Breast epithelium (tissue), 4 donors: Measurements from ENCODE around the gene PSMC2. TPM values are rescaled to one million over a fixed set of nuclear protein-coding genes. Genes with fewer than 3 reads are reported as not detected.

Experiments
- DNase-seq, 2 donors: peaks; one replicate each; pipeline ENCODE4 v3.0.0-alpha.2; 2019; ENCODE audit warnings: low spot score in 2 of 2
- H3K27ac ChIP-seq, 2 donors: fragments of 200-600 bp; sonication (generic) in 1 of 2; one replicate each; pipeline ENCODE4 v1.5.1; 2016 to 2019; ENCODE audit warnings: mild to moderate bottlenecking in 1 of 2
- H3K27me3 ChIP-seq, 2 donors: fragments of 200-600 bp; sonication (generic) in 1 of 2; one replicate each; pipeline versions ENCODE4 v1.5.1 to v1.6.0; 2017 to 2019; ENCODE audit warnings: control low read depth in 1 of 2, mild to moderate bottlenecking in 1 of 2
- H3K36me3 ChIP-seq: fragments of 200-600 bp; one replicate; pipeline ENCODE4 v1.5.1; 2019
- H3K4me1 ChIP-seq, 2 donors: fragments of 200-600 bp; sonication (generic); one replicate each; pipeline ENCODE4 v1.5.1; 2016 to 2019; ENCODE audit warnings: control low read depth in 1 of 2
- H3K4me3 ChIP-seq, 3 donors: fragments of 200-600 bp; sonication (generic); 1 replicate in 2 of 3; 2 replicates in 1 of 3; pipeline ENCODE4 v1.5.1; 2016 to 2019; ENCODE audit warnings: mild to moderate bottlenecking in 3 of 3, moderate library complexity in 2 of 3
- H3K9me3 ChIP-seq, 2 donors: fragments of 200-600 bp; sonication (generic) in 1 of 2; one replicate each; pipeline ENCODE4 v1.5.1; 2016 to 2019; ENCODE audit warnings: control low read depth in 1 of 2
- CTCF ChIP-seq, 3 donors: fragments of 450-650 bp; IDR thresholded peaks; one replicate each; pipeline ENCODE4 v1.5.1; 2016 to 2017; ENCODE audit warnings: antibody characterized with exemption in 3 of 3, mild to moderate bottlenecking in 3 of 3, moderate library complexity in 3 of 3
- POLR2A ChIP-seq: fragments of 450-650 bp; IDR thresholded peaks from one replicate; pipeline ENCODE4 v1.6.1; 2016; ENCODE audit warnings: antibody characterized with exemption, mild to moderate bottlenecking, moderate library complexity
- POLR2AphosphoS5 ChIP-seq, 3 donors: sonication (generic); formaldehyde crosslinking; IDR thresholded peaks; one replicate each; pipeline ENCODE4 v1.6.1; 2017; ENCODE audit warnings: antibody characterized with exemption in 3 of 3
- intact Hi-C: fragments of 100-400 bp; cut with DNase I; formaldehyde crosslinking; loops from one replicate; pipeline ENCODE4 v1.15.1; 2023; ENCODE audit warnings: low total_unique reads
- total RNA-seq, 3 donors: library from RNA; depleted of rRNA; stranded (reverse); fragments of >200 nt; gene quantifications; one replicate each; pipeline ENCODE4 v1.1.0, GENCODE V29; 2016

The PSMC2 gene
- total RNA-seq, 3 donors from 2014 or later = 87.5 to 114 (median 93.7) TPM

- TF ChIP-seq POLR2AphosphoS5 (IDR thresholded peaks at IDR 0.05) = no peak
- no peak for TF ChIP-seq POLR2A
- Histone ChIP-seq H3K36me3 (peaks cover 12% of the 10 kb centered on the region), H3K27me3 (no peaks in the 10 kb centered on the region), H3K4me3 (no peak overlapping the region), H3K27ac (no peak overlapping the region), H3K9me3 (no peaks in the 10 kb centered on the region), H3K4me1 (no peaks in the 10 kb centered on the region)
- intact Hi-C loops = no loop called here
- no peak for DNase-seq
These were observed 32.6 kb upstream of the PSMC2 start for GRCh38 chr7:103314852-103315251.

- H3K4me1 ChIP-seq = no peaks in the 10 kb centered on the region
- no peak overlapping the region for H3K27ac ChIP-seq
- H3K9me3 ChIP-seq = no peaks in the 10 kb centered on the region
- intact Hi-C loops = no loop called here
- no peak for DNase-seq
- H3K4me3 ChIP-seq = no peak overlapping the region
- no peaks in the 10 kb centered on the region for H3K27me3 ChIP-seq
- TF ChIP-seq CTCF (IDR thresholded peaks at IDR 0.05) (no peak), POLR2A (no peak), POLR2AphosphoS5 (IDR thresholded peaks at IDR 0.05) (no peak)
- H3K36me3 ChIP-seq = peaks cover 12% of the 10 kb centered on the region
These were observed 31.0 kb upstream of the PSMC2 start for GRCh38 chr7:103316380-103316941.

- Histone ChIP-seq H3K27ac (no peak overlapping the region), H3K4me3 (no peak overlapping the region), H3K9me3 (no peaks in the 10 kb centered on the region), H3K27me3 (no peaks in the 10 kb centered on the region), H3K36me3 (peaks cover 7% of the 10 kb centered on the region), H3K4me1 (no peaks in the 10 kb centered on the region)
- intact Hi-C loops = no loop called here
- TF ChIP-seq POLR2AphosphoS5 (IDR thresholded peaks at IDR 0.05) = no peak
- TF ChIP-seq CTCF (IDR thresholded peaks at IDR 0.05) = no peak
- DNase-seq = no peak
These were observed 30.4 kb upstream of the PSMC2 start for GRCh38 chr7:103317009-103317408.

GRCh38 chr7:103325744-103326143, 21.7 kb upstream of the PSMC2 start:
- Histone ChIP-seq H3K4me1 (no peaks in the 10 kb centered on the region), H3K4me3 (no peak overlapping the region), H3K9me3 (no peaks in the 10 kb centered on the region), H3K27me3 (no peaks in the 10 kb centered on the region), H3K27ac (no peak overlapping the region), H3K36me3 (peaks cover 9% of the 10 kb centered on the region)
- DNase-seq = no peak
- intact Hi-C loops = no loop called here
- TF ChIP-seq POLR2AphosphoS5 (IDR thresholded peaks at IDR 0.05) (no peak), CTCF (IDR thresholded peaks at IDR 0.05) (no peak), POLR2A (no peak)

- Histone ChIP-seq H3K9me3 (no peaks in the 10 kb centered on the region), H3K27me3 (no peaks in the 10 kb centered on the region), H3K4me1 (no peaks in the 10 kb centered on the region), H3K4me3 (no peak overlapping the region), H3K36me3 (peaks cover 5% of the 10 kb centered on the region), H3K27ac (no peak overlapping the region)
- TF ChIP-seq POLR2AphosphoS5 (IDR thresholded peaks at IDR 0.05) = no peak
- no peak for TF ChIP-seq CTCF (IDR thresholded peaks at IDR 0.05)
- TF ChIP-seq POLR2A = no peak
- intact Hi-C loops = no loop called here
- no peak for DNase-seq
These were observed 10.7 kb upstream of the PSMC2 start for GRCh38 chr7:103336761-103337160.

GRCh38 chr7:103338864-103339263, 8.6 kb upstream of the PSMC2 start:
- H3K36me3 ChIP-seq = peaks cover 5% of the 10 kb centered on the region

More at GRCh38 chr7:103338864-103339263, 8.6 kb upstream of the PSMC2 start:
- Histone ChIP-seq H3K4me3 (no peak overlapping the region), H3K27ac (no peak overlapping the region), H3K27me3 (no peaks in the 10 kb centered on the region), H3K9me3 (no peaks in the 10 kb centered on the region), H3K4me1 (no peaks in the 10 kb centered on the region)
- intact Hi-C loops = no loop called here
- DNase-seq = no peak
- TF ChIP-seq CTCF (IDR thresholded peaks at IDR 0.05) (no peak), POLR2A (no peak), POLR2AphosphoS5 (IDR thresholded peaks at IDR 0.05) (no peak)
